Uterus (tissue), 2 donors: ENCODE data around the gene TMC8.

Experiments
- POLR2A ChIP-seq, 2 donors: fragments of 450-650 bp; IDR thresholded peaks; one replicate each; pipeline ENCODE4 v1.6.1; 2016; ENCODE audit warnings: antibody characterized with exemption in 2 of 2, mild to moderate bottlenecking in 1 of 2, moderate library complexity in 1 of 2
- TF ChIP-seq, protein P1 (sequence below), 4 experiments: fragments of 200-600 bp in 2 of 4; fragments of 450-650 bp in 2 of 4; sonication (generic) in 2 of 4; IDR thresholded peaks; one replicate each; pipeline ENCODE4 v1.5.1; 2016 to 2019; ENCODE audit warnings: antibody characterized with exemption in 4 of 4, mild to moderate bottlenecking in 2 of 4, moderate library complexity in 1 of 4

GRCh38 chr17:78129351-78130089, 1.1 kb upstream of the TMC8 start:
- TF ChIP-seq, protein P1, sequence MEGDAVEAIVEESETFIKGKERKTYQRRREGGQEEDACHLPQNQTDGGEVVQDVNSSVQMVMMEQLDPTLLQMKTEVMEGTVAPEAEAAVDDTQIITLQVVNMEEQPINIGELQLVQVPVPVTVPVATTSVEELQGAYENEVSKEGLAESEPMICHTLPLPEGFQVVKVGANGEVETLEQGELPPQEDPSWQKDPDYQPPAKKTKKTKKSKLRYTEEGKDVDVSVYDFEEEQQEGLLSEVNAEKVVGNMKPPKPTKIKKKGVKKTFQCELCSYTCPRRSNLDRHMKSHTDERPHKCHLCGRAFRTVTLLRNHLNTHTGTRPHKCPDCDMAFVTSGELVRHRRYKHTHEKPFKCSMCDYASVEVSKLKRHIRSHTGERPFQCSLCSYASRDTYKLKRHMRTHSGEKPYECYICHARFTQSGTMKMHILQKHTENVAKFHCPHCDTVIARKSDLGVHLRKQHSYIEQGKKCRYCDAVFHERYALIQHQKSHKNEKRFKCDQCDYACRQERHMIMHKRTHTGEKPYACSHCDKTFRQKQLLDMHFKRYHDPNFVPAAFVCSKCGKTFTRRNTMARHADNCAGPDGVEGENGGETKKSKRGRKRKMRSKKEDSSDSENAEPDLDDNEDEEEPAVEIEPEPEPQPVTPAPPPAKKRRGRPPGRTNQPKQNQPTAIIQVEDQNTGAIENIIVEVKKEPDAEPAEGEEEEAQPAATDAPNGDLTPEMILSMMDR (IDR thresholded peaks at IDR 0.05), result no peak
- no peak for TF ChIP-seq POLR2A (IDR thresholded peaks at IDR 0.05)
